ENCODE results near the gene ALPK1.

- TF ChIP-seq CTCF (IDR thresholded peaks at IDR 0.05; ENCODE audit: borderline replicate concordance, extremely low read depth, low read length, poor library complexity, severe bottlenecking), result no peak
- TF ChIP-seq EZH2 (IDR thresholded peaks at IDR 0.05; ENCODE audit: borderline replicate concordance, low read depth, low read length, severe bottlenecking), result no peak
Observed at GRCh38 chr4:112315446-112315845, 18.3 kb downstream of the ALPK1 start.
